GM12878 (cell line): ENCODE data around the gene FGD3. TPM values are rescaled to one million over a fixed set of nuclear protein-coding genes. Genes with fewer than 3 reads are reported as not detected.

Experiments
- ATAC-seq: fragments of 200-7000 bp; cut with Tn5 transposase; 3 replicates; pipeline ENCODE4 v1.9.1; 2020; ENCODE audit warnings: mild to moderate bottlenecking, moderate library complexity
- BruUV-seq: library from RNA; stranded (reverse); fragments of 400-500 nt; replicated peaks from 2 replicates; lab custom pipeline; 2021; lab: Mats Ljungman, UMichigan
- CTCF ChIA-PET: fragments of 300-600 bp; sonication (Branson Sonifier 250); formaldehyde crosslinking; extraction: SDS; loops from one replicate; lab custom pipeline; 2021; ENCODE audit warnings: inconsistent platforms; lab: Yijun Ruan, JAX
- POLR2A ChIA-PET: fragments of 350-600 bp; formaldehyde crosslinking; extraction: SDS; loops from one replicate; lab custom pipeline; 2021; ENCODE audit warnings: inconsistent platforms; lab: Charles Lee
- RAD21 ChIA-PET: fragments of 300-600 bp; sonication (Branson Sonifier 250); formaldehyde crosslinking; loops from one replicate; lab custom pipeline; 2023; ENCODE audit warnings: antibody characterized with exemption; ENCODE audit not compliant: unreplicated experiment; lab: Charles Lee
- SMC1A ChIA-PET: fragments of 300-600 bp; sonication (Branson Sonifier 250); formaldehyde crosslinking; loops from one replicate; lab custom pipeline; 2023; ENCODE audit not compliant: unreplicated experiment, uncharacterized antibody; lab: Charles Lee
- DNase-seq: peaks from one replicate; pipeline ENCODE4 v3.0.0-alpha.2; 2011; ENCODE audit warnings: low read depth, low spot score
- FAIRE-seq: peaks from 3 replicates; lab custom pipeline; 2011; peaks lifted over from hg19 to GRCh38; lab: Jason Lieb, UNC
- H2AFZ ChIP-seq: 2 replicates; pipeline ENCODE4 v1.6.0; 2011; ENCODE audit warnings: low read depth, low read length, control low read depth; ENCODE audit not compliant: control insufficient read depth
- H3K27ac ChIP-seq: 2 replicates; pipeline ENCODE4 v1.5.1; 2011; ENCODE audit warnings: control low read depth; ENCODE audit not compliant: control insufficient read depth, insufficient read depth
- H3K27me3 ChIP-seq, 2 experiments: replicated peaks in 1 of 2; 2 replicates each; pipeline versions ENCODE4 v1.6.0 to v1.6.1; 2011; ENCODE audit warnings: low read length in 1 of 2; ENCODE audit not compliant: control insufficient read depth in 2 of 2, insufficient read depth in 2 of 2
- H3K36me3 ChIP-seq, 2 experiments: 2 replicates each; pipeline ENCODE4 v1.5.1; 2011; ENCODE audit warnings: low read length in 1 of 2; ENCODE audit not compliant: control insufficient read depth in 2 of 2, insufficient read depth in 2 of 2
- H3K4me1 ChIP-seq: 2 replicates; pipeline ENCODE4 v1.6.1; 2011; ENCODE audit warnings: mild to moderate bottlenecking, low read length, moderate library complexity, mixed read lengths; ENCODE audit not compliant: control insufficient read depth, insufficient read depth
- H3K4me2 ChIP-seq: 2 replicates; pipeline ENCODE4 v1.6.0; 2011; ENCODE audit warnings: control low read depth; ENCODE audit not compliant: control insufficient read depth, insufficient read depth
- H3K4me3 ChIP-seq: fragments of 200-600 bp; sonication (generic); 2 replicates; pipeline ENCODE4 v1.5.1; 2016
- H3K79me2 ChIP-seq: 2 replicates; pipeline ENCODE4 v1.6.0; 2011; ENCODE audit warnings: low read length; ENCODE audit not compliant: control insufficient read depth, insufficient read depth
- H3K9ac ChIP-seq: 2 replicates; pipeline ENCODE4 v1.8.0; 2011; ENCODE audit warnings: low read length, control low read depth, mixed read lengths; ENCODE audit not compliant: control insufficient read depth, insufficient read depth
- H3K9me3 ChIP-seq: replicated peaks from 3 replicates; pipeline ENCODE4 v1.5.1; 2011; ENCODE audit warnings: mild to moderate bottlenecking, low read length; ENCODE audit not compliant: control insufficient read depth, insufficient read depth
- H4K20me1 ChIP-seq: 2 replicates; pipeline ENCODE4 v1.6.0; 2011; ENCODE audit not compliant: control insufficient read depth, insufficient read depth
- BMI1 ChIP-seq: fragments of 450-650 bp; IDR thresholded peaks from 2 replicates; pipeline ENCODE4 v1.6.1; 2016; ENCODE audit warnings: mild to moderate bottlenecking, moderate library complexity, borderline replicate concordance
- CBX5 ChIP-seq: sonication (generic); IDR thresholded peaks from 2 replicates; pipeline ENCODE4 v1.6.1; 2016; ENCODE audit warnings: low read depth, moderate library complexity, mild to moderate bottlenecking, inconsistent platforms
- CHD2 ChIP-seq: IDR thresholded peaks from 2 replicates; pipeline ENCODE4 v1.6.1; 2011; ENCODE audit warnings: low read depth, low read length, improper control_type of control experiment, borderline replicate concordance
- EGR1 ChIP-seq, 2 experiments: IDR thresholded peaks; 1 replicate in 1 of 2; 2 replicates in 1 of 2; pipeline ENCODE4 v1.6.1; 2011 to 2012; ENCODE audit warnings: low read depth in 2 of 2, low read length in 2 of 2, borderline replicate concordance in 1 of 2, mild to moderate bottlenecking in 1 of 2, moderate library complexity in 1 of 2
- ESRRA ChIP-seq: IDR thresholded peaks from 2 replicates; pipeline ENCODE4 v1.6.1; 2012; ENCODE audit warnings: mild to moderate bottlenecking, low read length, improper control_type of control experiment
- FOXK2 ChIP-seq: fragments of 450-650 bp; IDR thresholded peaks from 2 replicates; pipeline ENCODE4 v1.6.1; 2017; ENCODE audit warnings: mild to moderate bottlenecking, moderate library complexity
- IRF4 ChIP-seq: IDR thresholded peaks from 2 replicates; pipeline ENCODE4 v1.6.1; 2011; ENCODE audit warnings: low read depth, low read length
- MAX ChIP-seq: IDR thresholded peaks from 2 replicates; pipeline ENCODE4 v1.6.1; 2012; ENCODE audit warnings: low read depth, low read length, improper control_type of control experiment
- MXI1 ChIP-seq: fragments of 150-350 bp; IDR thresholded peaks from 2 replicates; pipeline ENCODE4 v1.6.1; 2011; ENCODE audit warnings: low read depth, mild to moderate bottlenecking, inconsistent platforms, low read length, improper control_type of control experiment
- NFIC ChIP-seq: IDR thresholded peaks from 2 replicates; pipeline ENCODE4 v1.6.1; 2012; ENCODE audit warnings: low read depth, mild to moderate bottlenecking, inconsistent platforms, low read length, moderate library complexity
- PML ChIP-seq: IDR thresholded peaks from 2 replicates; pipeline ENCODE4 v1.6.1; 2012; ENCODE audit warnings: low read length, inconsistent platforms
- RCOR1 ChIP-seq: conservative IDR thresholded peaks from 2 replicates; pipeline ENCODE4 v1.6.1; 2012; ENCODE audit warnings: low read depth, low read length, improper control_type of control experiment
- SIX5 ChIP-seq: IDR thresholded peaks from 2 replicates; pipeline ENCODE4 v1.6.1; 2011; ENCODE audit warnings: mild to moderate bottlenecking, low read depth, low read length, moderate library complexity; ENCODE audit not compliant: severe bottlenecking
- SP1 ChIP-seq: IDR thresholded peaks from one replicate; pipeline ENCODE4 v1.6.1; 2011; ENCODE audit warnings: low read depth, low read length
- SUZ12 ChIP-seq: fragments of 200-600 bp; sonication (generic); IDR thresholded peaks from one replicate; pipeline ENCODE4 v1.6.1; 2018; ENCODE audit warnings: antibody characterized with exemption, mild to moderate bottlenecking; ENCODE audit not compliant: unreplicated experiment
- USF1 ChIP-seq: IDR thresholded peaks from 2 replicates; pipeline ENCODE4 v1.6.1; 2011; ENCODE audit warnings: borderline replicate concordance, low read depth, mild to moderate bottlenecking, moderate library complexity, mixed read lengths, low read length; ENCODE audit not compliant: insufficient read depth; ENCODE audit errors: extremely low read length
- WGBS: methylation state at CpG from one replicate; pipeline ENCODE4 v1.1.6; 2016; ENCODE audit warnings: low lambda C conversion rate; ENCODE audit not compliant: insufficient replicate concordance, insufficient coverage; ENCODE audit errors: missing lambda C conversion rate; 5-methylcytosine and 5-hydroxymethylcytosine counted together
- in situ Hi-C: fragments of 300-500 bp; cut with MboI; formaldehyde crosslinking; loops from 9 replicates; pipeline ENCODE4 v1.14.3; 2018; ENCODE audit warnings: mixed read lengths
- intact Hi-C: fragments of 100-400 bp; cut with micrococcal nuclease; formaldehyde crosslinking; loops from one replicate; pipeline ENCODE4 v1.14.2; 2022; ENCODE audit not compliant: unreplicated experiment
- polyA plus RNA-seq, 11 experiments: library from polyadenylated mRNA; depleted of rRNA in 4 of 11; unstranded in 6 of 11; stranded (reverse) in 5 of 11; fragments of >200 nt; fragmentation: Nextera tagmentation in 4 of 11; fragmentation: Illumina TruSeq in 1 of 11; extraction: Ambion mirVana in 4 of 11; extraction: Trizol in 1 of 11; gene quantifications; 1 replicate in 1 of 11; 2 replicates in 10 of 11; pipeline versions ENCODE4 v1.2.1 to v1.2.3, GENCODE V29; 2011 to 2016; ENCODE audit warnings: inconsistent platforms in 2 of 11, missing spikeins in 2 of 11, low read depth in 1 of 11
- total RNA-seq, 4 experiments: library from RNA; depleted of rRNA in 3 of 4; stranded (reverse); fragments of >200 nt in 3 of 4; fragmentation: Illumina TruSeq in 1 of 4; extraction: Trizol in 1 of 4; gene quantifications; 2 replicates each; pipeline versions ENCODE4 v1.2.1 to v1.2.3, GENCODE V29; 2013 to 2021
- TF ChIP-seq, protein P1 (sequence below): IDR thresholded peaks from 2 replicates; pipeline ENCODE4 v1.6.1; 2012; ENCODE audit warnings: low read depth, low read length, improper control_type of control experiment

FGD3 gene
- total and polyA plus RNA-seq, 10 of the 15 experiments (the other 5 are each of a cell fraction or from before 2014, with no cell fraction given), result 0.26 to 18.1 (median 12.4) TPM

- Histone ChIP-seq H3K9ac (no peak overlapping the region), H3K9me3 (no peaks in the 10 kb centered on the region), H3K4me1 (peaks cover 11% of the 10 kb centered on the region), H3K27ac (no peak overlapping the region), H4K20me1 (no peaks in the 10 kb centered on the region), H3K4me2 (no peak overlapping the region), H3K79me2 (no peaks in the 10 kb centered on the region), H3K4me3 (no peak overlapping the region), H3K27me3 (no peaks in the 10 kb centered on the region), H2AFZ (no peak overlapping the region), H3K36me3 (peaks cover 3 to 19% of the 10 kb centered on the region in 2 experiments; a peak in 3 of 4 replicates)
- ChIA-PET CTCF (interaction anchor here (1.0 to 2.6 kb wide), 3 partner anchors 22 to 84 kb away, joined by 3 to 16 read pairs (median 3); no protein-coding TSS in a partner anchor), POLR2A (interaction anchor here (0.9 kb wide), 1 partner anchor 8 kb away, joined by 15 read pairs; no protein-coding TSS in a partner anchor), SMC1A (interaction anchor here (1.6 to 1.7 kb wide), 2 partner anchors 23 to 36 kb away, joined by 3 to 4 read pairs; no protein-coding TSS in a partner anchor), RAD21 (interaction anchor here (1.8 to 2.7 kb wide), 2 partner anchors 20 to 35 kb away, joined by 6 to 15 read pairs; no protein-coding TSS in a partner anchor)
- ATAC-seq, result no peak
- in situ Hi-C loops (no loop called here), intact Hi-C loops (no loop called here)
- no TSS peak for BruUV-seq
- no peak for FAIRE-seq
- TF ChIP-seq RCOR1, result no peak
- no peak for TF ChIP-seq FOXK2
- TF ChIP-seq CBX5, result no peak
- no peak for TF ChIP-seq MXI1
- TF ChIP-seq BMI1, result no peak
- TF ChIP-seq NFIC, result no peak
- no peak for TF ChIP-seq CHD2
- no peak for TF ChIP-seq SUZ12
- no peak for TF ChIP-seq USF1
- no peak for TF ChIP-seq IRF4
- no peak for TF ChIP-seq PML
- TF ChIP-seq ESRRA, result no peak
- no peak for TF ChIP-seq SIX5
- no peak for TF ChIP-seq SP1
- no peak for TF ChIP-seq EGR1 (IDR thresholded peaks at IDR 0.05; ENCODE audit: borderline replicate concordance in 1 of 2, low read depth in 2 of 2, low read length in 2 of 2)
- TF ChIP-seq MAX, result no peak
- TF ChIP-seq, protein P1, sequence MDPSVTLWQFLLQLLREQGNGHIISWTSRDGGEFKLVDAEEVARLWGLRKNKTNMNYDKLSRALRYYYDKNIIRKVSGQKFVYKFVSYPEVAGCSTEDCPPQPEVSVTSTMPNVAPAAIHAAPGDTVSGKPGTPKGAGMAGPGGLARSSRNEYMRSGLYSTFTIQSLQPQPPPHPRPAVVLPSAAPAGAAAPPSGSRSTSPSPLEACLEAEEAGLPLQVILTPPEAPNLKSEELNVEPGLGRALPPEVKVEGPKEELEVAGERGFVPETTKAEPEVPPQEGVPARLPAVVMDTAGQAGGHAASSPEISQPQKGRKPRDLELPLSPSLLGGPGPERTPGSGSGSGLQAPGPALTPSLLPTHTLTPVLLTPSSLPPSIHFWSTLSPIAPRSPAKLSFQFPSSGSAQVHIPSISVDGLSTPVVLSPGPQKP, result no peak
- WGBS, result 83% methylated on average over 11 of the region's 11 CpGs
- no peak for DNase-seq
Observed at GRCh38 chr9:93024986-93025630, 77.8 kb downstream of the FGD3 start.
